Stimulated activated CD4-positive, alpha-beta T cell treated with anti-CD3 and anti-CD28 coated beads, TNF-alpha, amount 100 ng/mL, for 48 hours (primary cell): ENCODE results near the gene PRUNE2.

ENCODE experiments used
- DNase-seq, 3 donors: peaks; one replicate each; pipeline ENCODE4 v3.0.0-alpha.2; 2020; ENCODE audit warnings: low read depth in 3 of 3

The PRUNE2 gene

GRCh38 chr9:76628155-76628554 is 277.8 kb downstream of the PRUNE2 start:
- DNase-seq, result no peak

DNA sequence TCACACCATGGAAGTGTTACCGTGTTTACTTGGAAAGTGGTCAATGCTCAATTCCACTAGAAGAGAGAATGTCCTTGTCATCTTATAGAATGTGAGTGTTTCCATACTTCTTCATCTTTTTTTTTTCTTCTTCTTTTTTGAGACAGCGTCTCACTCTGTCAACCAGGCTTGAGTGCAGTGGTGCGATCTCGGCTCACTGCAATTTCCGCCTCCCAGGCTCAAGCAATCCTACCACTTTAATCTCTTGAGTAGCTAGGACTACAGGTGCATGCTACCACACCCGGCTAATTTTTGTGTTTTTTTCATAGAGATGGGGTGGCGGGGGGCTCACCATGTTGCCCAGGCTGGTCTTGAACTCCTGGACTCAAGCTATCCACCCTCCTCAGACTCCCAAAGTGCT is 278.9 kb downstream of the PRUNE2 start:
- DNase-seq, result no peak

DNA sequence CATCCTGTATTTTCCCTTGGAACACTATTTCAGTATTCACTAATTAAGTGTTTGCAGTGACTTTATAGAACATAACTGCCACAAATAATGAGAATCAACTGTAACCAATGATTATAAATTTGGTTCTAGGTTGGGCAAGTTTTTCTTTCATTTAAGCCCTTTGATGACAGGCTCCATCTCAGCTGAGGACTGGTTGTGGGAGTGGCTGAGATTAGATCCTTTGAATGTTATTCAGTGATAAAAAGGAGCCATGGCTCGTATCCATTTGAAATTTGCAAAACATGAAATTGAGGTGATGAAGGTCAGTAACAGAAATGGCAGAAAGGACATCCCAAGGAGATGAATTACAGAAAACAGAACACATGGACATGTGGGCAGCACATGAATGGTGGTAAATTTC is 279.8 kb downstream of the PRUNE2 start:
- DNase-seq, result no peak

GRCh38 chr9:76624391-76625048 is 281.4 kb downstream of the PRUNE2 start:
- DNase-seq, result no peak

GRCh38 chr9:76620996-76621395 is 284.9 kb downstream of the PRUNE2 start:
- no peak for DNase-seq

DNA sequence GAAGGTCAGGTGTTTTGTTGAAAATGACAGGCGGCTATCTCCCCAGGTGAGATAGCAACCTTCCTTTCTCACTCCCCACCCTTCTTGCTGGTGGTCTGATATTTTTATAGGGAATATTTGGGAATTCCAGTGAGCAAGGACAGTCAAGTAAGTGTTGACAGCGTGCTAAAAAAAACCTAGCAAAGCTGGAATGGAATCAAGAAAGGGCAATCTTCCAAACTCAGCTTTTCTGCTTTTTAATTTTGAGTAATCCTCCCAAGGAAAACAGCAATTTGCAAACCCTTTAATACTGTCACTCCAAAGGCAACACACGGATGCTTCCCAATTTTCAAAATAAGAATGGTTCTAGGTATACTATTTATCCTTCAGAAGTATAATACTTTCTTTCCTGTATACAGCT is 285.3 kb downstream of the PRUNE2 start:
- DNase-seq, result no peak

GRCh38 chr9:76619640-76620039 is 286.3 kb downstream of the PRUNE2 start:
- no peak for DNase-seq

DNA sequence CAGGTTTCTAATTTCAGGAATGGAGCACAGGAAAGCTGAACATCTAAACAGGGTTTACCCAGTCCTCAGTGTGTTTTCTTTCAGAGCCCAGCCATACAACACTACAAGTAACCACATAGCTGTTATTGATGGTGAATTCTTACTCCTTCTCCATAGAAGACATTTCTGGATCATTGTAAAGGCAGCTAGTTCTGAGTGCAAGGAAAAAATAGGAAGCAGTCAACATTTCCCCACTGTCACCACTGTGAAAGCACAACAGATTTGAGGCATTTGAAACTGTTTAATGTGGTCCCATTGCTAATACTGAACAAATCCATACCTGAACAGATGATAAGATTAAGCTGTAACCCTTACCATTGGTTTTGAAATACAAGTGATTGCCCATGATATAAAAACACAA is 286.7 kb downstream of the PRUNE2 start:
- no peak for DNase-seq

- DNase-seq, result no peak
Observed at GRCh38 chr9:76618762-76619161, 287.2 kb downstream of the PRUNE2 start.

GRCh38 chr9:76617497-76618175 is 288.3 kb downstream of the PRUNE2 start:
- no peak for DNase-seq

DNA sequence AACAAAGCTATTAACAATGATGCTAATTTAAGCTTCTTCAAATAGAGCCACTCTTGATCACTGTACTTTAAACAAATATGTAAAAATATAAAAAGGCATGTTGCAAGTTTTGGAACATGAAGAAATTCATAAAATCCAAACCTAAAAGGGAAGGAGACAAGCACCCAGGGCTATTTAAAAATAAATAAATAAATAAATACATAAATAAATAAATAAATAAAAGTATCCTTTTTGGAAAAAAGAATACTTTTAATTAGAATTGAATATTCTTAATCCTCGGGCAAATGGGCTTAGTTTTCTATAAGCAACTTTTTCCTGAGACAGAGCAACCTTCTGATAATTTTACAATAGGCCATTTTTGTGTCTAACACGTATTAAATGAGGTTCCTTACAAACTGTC is 289.1 kb downstream of the PRUNE2 start:
- no peak for DNase-seq

- no peak for DNase-seq
Observed at GRCh38 chr9:76615177-76615603, 290.7 kb downstream of the PRUNE2 start.

DNA sequence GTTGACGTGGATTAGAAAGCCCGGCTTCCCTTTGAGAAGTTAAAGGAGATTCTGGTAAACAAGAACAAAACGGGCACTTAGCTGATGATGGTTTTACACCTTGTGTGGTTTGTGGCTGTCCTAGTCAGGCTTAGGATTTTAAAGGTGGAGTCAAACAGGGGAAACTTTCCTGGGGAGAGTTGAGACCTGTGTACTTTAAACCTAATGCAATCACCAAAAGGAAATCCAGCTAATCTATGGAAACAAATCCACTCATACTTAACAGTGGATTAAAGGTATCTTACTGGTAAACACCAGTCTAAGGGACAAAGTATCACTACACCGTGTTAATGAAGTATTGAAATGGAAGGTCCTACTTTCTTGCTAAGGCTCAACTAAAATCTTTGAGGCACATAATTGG is 291.9 kb downstream of the PRUNE2 start:
- DNase-seq, result no peak

GRCh38 chr9:76613150-76613781 is 292.6 kb downstream of the PRUNE2 start:
- no peak for DNase-seq

DNA sequence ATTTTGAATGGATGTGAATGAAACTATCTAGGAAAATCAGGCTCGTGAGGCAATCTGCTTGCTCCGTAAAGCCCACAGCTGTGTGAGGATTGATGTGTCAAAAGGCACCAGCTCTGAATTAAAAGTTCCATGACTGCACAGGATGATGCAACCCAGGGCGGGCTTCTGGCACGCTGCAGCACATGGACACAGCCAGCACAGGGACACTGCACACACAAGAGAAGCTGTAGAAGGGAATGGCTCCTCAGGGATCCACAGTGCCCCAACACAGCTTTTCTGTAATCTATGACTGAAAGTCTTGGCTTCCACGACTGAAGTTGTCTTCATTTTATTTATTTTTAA is 295.9 kb downstream of the PRUNE2 start:
- DNase-seq, result no peak

DNA sequence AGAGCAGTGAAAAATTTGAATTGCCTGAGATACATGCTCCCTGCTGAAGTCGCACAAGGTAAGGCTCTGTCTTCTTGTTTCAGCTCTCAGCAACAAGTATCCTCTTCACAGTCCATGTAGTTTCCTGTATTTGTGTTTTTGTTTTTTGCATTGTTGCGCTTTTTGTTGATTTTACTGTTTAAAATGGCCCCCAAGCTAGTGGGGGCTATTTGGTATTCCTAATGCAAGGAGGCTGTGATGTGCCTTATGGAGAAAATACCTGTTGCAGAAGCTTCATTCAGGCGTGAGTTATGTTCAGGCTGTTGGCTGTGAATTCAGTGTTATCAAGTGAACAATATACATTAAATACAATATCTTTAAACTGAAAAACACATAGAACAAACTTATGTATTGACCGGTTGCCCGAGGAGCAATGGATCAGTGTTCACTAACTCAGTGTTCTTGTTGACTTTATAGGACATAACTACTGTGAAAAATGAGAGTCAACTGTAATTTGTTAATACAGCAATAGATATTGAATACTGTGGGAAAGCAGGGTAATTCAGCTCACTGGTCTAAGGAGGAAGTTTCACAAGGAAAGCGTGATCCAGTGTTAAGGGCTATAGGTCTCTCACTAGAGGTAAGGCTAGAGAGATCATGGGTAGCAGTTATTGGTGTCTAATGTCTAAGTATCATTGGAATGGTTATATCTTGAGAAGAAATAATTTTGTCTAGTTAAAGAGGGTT is 296.5 kb downstream of the PRUNE2 start:
- no peak for DNase-seq

DNA sequence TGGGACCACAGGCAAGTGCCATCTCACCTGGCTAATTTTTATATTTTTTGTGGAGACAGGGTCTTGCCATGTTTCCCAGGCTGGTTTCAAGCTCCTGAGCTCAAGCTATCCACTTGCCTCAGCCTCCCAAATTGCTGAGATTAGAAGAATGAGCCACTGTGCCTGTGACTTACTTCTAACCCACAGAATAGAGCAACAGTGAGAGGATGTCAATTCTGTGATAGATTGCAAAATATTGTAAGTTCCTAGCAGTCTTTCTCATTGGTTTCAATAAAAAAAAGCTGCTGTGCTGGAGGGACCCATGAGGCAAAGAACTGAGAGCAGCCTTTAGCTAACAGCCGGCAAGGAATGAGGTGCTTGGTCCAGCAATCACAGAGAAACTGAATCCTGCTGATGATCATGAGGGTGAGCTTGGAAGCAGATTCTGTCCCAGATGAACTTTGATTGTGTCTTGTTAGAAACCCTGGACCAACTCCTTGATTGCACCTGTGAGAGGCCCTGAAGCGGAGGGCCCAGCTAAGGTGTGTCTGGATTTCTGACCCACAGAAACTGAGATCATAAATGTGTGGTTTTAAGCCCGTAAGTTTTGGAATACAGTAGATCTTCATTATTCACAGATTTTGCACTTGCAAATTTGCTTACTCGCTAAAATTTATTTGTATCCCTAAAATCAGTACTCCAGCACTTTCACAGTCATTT is 297.2 kb downstream of the PRUNE2 start:
- DNase-seq, result no peak

- no peak for DNase-seq
Observed at GRCh38 chr9:76607730-76608436, 298.0 kb downstream of the PRUNE2 start.

DNA sequence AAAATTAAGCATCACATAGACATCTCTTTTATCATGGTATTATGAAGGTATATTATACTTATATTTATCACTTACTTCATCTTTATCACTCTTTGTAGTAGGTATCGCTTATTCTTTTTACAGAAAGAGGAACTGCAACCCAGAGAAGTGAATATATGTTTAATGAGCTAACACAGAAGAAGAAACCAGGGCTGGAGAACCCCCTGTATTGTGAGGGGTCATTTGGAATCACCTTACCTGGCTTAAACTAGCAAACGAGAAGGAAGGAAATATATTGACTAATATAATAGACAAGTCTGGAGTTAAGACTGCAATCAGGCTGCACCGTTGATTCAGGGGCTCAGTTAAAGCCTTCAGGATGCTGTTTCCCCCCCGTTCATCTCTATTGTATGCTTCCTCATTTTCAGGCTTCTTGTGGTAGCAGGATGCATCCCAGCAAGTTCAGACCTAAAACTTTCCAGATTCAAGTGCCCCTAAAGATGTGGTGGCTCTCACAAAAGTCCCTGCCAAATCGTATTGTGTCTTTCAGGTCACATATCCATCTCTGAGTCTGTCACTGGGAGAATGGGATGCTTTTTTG is 300.5 kb downstream of the PRUNE2 start:
- no peak for DNase-seq

- no peak for DNase-seq
Observed at GRCh38 chr9:76603931-76604570, 301.9 kb downstream of the PRUNE2 start.
